Measurements from ENCODE around the gene UMODL1.

DNA sequence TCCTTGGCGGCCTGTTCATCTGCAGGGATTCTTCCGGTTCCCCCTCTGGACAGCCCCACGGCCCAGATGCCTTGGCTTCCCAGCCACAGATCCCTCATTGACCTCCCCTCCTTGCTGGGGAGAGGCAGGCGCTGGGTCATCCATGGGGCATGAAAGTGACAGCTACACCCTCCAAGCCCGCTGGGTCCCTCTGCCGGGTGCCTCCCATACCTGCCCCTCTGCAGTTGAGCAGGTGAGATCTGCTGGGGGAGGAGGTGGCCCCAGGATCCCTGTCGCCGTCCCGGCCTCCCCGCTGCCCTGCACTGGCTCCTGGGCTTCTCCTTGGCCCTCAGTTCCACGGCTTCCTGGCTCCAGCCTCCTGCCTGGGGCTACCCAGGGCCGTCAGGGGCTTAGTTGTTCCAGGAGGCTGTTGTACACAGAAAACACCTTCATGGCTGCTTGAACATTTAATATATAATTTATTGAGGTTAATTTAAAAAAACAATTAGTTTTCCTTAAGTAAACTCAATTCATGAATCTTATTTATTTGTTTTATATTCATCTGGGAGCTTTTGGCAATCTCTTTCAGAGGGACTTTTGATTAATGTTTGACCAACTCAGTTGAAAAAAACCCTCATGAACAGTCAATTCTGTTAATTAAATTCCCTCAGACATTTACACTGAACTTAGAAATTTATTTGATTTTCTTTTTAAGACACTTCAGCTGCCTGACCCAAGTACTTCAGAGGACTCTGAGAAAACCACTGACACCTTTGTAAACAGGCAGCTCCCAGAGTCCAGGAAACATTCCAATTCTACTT lies 80.2 kb downstream of the UMODL1 start:
- TF ChIP-seq GATA2 (IDR thresholded peaks at IDR 0.05; ENCODE audit: low read depth, low read length) = no peak
- TF ChIP-seq GATA3 (IDR thresholded peaks at IDR 0.05; ENCODE audit: low read depth, low read length) = no peak

Data from SH-SY5Y (cell line).